ENCODE results near the gene SALL1. TPM values are rescaled to one million over a fixed set of nuclear protein-coding genes. Genes with fewer than 3 reads are reported as not detected.

Gene SALL1
- total and polyA plus RNA-seq, 2 of the 4 experiments (the other 2 are of a cell fraction): 0.90 to 5.2 TPM

- peaks cover 29% of the 10 kb centered on the region for H3K27me3 ChIP-seq (ENCODE audit: control insufficient read depth, insufficient read depth, low read length)
- H3K23ac ChIP-seq (ENCODE audit: low read depth, low read length): no peak overlapping the region
- H3K4me1 ChIP-seq (ENCODE audit: control insufficient read depth, insufficient read depth, low read length): no peaks in the 10 kb centered on the region
- DNase-seq (no peak), ATAC-seq (ENCODE audit: low read depth) (no peak)
- H3K9me1 ChIP-seq (ENCODE audit: insufficient read depth, low read length): no peaks in the 10 kb centered on the region
- H2BK15ac ChIP-seq (ENCODE audit: low read depth, low read length): no peak overlapping the region
- H3K18ac ChIP-seq (ENCODE audit: low read depth, low read length): no peak overlapping the region
- no peak overlapping the region for H3K4ac ChIP-seq (ENCODE audit: low read depth, low read length)
- H2BK120ac ChIP-seq (ENCODE audit: low read depth, low read length): no peak overlapping the region
- H4K20me1 ChIP-seq (ENCODE audit: insufficient read depth, low read length): no peaks in the 10 kb centered on the region
- no peaks in the 10 kb centered on the region for H3K9me3 ChIP-seq (ENCODE audit: control insufficient read depth, insufficient read depth, low read length)
- in situ Hi-C loops (cut with MboI; ENCODE audit: low sequenced_read_pairs): no loop called here
- no peak overlapping the region for H2BK5ac ChIP-seq (ENCODE audit: low read depth, low read length, poor library complexity, severe bottlenecking)
- H3K4me2 ChIP-seq (ENCODE audit: low read depth, low read length): no peak overlapping the region
- no peak overlapping the region for H4K5ac ChIP-seq (ENCODE audit: low read depth, low read length)
- WGBS, 2 experiments (ENCODE audit: extremely low coverage in 2 of 2, insufficient read length in 1 of 2): no CpG with 5 or more reads among the region's 2 CpGs
- H3K56ac ChIP-seq (ENCODE audit: extremely low read depth, insufficient read depth, low read length): no peak overlapping the region
- dilution Hi-C loops (cut with HindIII; ENCODE audit: low sequenced_read_pairs, unreplicated experiment): no loop called here
- TF ChIP-seq MAFK (IDR thresholded peaks at IDR 0.05; ENCODE audit: low read depth, low read length): no peak
- no peak for TF ChIP-seq NFE2L2 (IDR thresholded peaks at IDR 0.05; ENCODE audit: low read depth, low read length)
- no peak for TF ChIP-seq CTCF (conservative IDR thresholded peaks at IDR 0.05; ENCODE audit: low read depth, low read length)
- TF ChIP-seq CHD1 (IDR thresholded peaks at IDR 0.05; ENCODE audit: low read depth, low read length): no peak
- no peak for TF ChIP-seq FOS (IDR thresholded peaks at IDR 0.05; ENCODE audit: low read depth, low read length)
- no peak for TF ChIP-seq SMC3 (IDR thresholded peaks at IDR 0.05; ENCODE audit: low read depth, low read length)
- no peak for TF ChIP-seq BHLHE40 (IDR thresholded peaks at IDR 0.05; ENCODE audit: low read depth, low read length)
- TF ChIP-seq POLR2A (IDR thresholded peaks at IDR 0.05; ENCODE audit: low read depth, low read length): no peak
- TF ChIP-seq RCOR1 (IDR thresholded peaks at IDR 0.05; ENCODE audit: insufficient replicate concordance, low read length): no peak
- TF ChIP-seq MXI1 (IDR thresholded peaks at IDR 0.05; ENCODE audit: borderline replicate concordance, low read depth, low read length): no peak
- no peak for TF ChIP-seq RFX5 (IDR thresholded peaks at IDR 0.05; ENCODE audit: low read depth, low read length)
- TF ChIP-seq CEBPB (IDR thresholded peaks at IDR 0.05; ENCODE audit: low read depth, low read length): no peak
- no peak for TF ChIP-seq MAZ (IDR thresholded peaks at IDR 0.05; ENCODE audit: borderline replicate concordance, low read depth, low read length)
- no peak for TF ChIP-seq USF2 (IDR thresholded peaks at IDR 0.05; ENCODE audit: low read depth, low read length)
- TF ChIP-seq, protein P1, sequence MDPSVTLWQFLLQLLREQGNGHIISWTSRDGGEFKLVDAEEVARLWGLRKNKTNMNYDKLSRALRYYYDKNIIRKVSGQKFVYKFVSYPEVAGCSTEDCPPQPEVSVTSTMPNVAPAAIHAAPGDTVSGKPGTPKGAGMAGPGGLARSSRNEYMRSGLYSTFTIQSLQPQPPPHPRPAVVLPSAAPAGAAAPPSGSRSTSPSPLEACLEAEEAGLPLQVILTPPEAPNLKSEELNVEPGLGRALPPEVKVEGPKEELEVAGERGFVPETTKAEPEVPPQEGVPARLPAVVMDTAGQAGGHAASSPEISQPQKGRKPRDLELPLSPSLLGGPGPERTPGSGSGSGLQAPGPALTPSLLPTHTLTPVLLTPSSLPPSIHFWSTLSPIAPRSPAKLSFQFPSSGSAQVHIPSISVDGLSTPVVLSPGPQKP (IDR thresholded peaks at IDR 0.05; ENCODE audit: borderline replicate concordance, low read depth, low read length): no peak
- no peak for TF ChIP-seq RAD21 (IDR thresholded peaks at IDR 0.05; ENCODE audit: low read length)
- no peak overlapping the region for H4K8ac ChIP-seq (ENCODE audit: low read depth in 2 of 2, low read length in 2 of 2)
- no peak overlapping the region for H2AFZ ChIP-seq (replicated peaks; ENCODE audit: low read length, poor library complexity)
- ChIA-PET CTCF (no interaction called here), POLR2A (ENCODE audit: unreplicated experiment) (no interaction called here)
- H2AK9ac ChIP-seq (replicated peaks; ENCODE audit: low read depth, low read length, poor library complexity): no peak overlapping the region
- H3K14ac ChIP-seq (replicated peaks; ENCODE audit: low read depth, low read length): no peak overlapping the region
- H3K4me3 ChIP-seq (ENCODE audit: insufficient read depth, low read depth, low read length): no peak overlapping the region
- BruUV-seq (replicated peaks): no TSS peak
- no peak overlapping the region for H3K27ac ChIP-seq (ENCODE audit: insufficient read depth, low read length)
- H2BK20ac ChIP-seq (ENCODE audit: low read depth, low read length): no peak overlapping the region
- H3K9ac ChIP-seq (ENCODE audit: low read depth, low read length): no peak overlapping the region
- H3K36me3 ChIP-seq (ENCODE audit: control insufficient read depth, insufficient read depth, low read length): no peaks in the 10 kb centered on the region
- H4K91ac ChIP-seq (ENCODE audit: insufficient read depth, low read depth, low read length): no peak overlapping the region
- no peak overlapping the region for H2AK5ac ChIP-seq (ENCODE audit: low read depth, low read length)
- intact Hi-C loops (cut with micrococcal nuclease): no loop called here
- H3K79me1 ChIP-seq (ENCODE audit: low read depth in 1 of 2, low read length in 2 of 2): no peaks in the 10 kb centered on the region
These were observed 41.9 kb downstream of the SALL1 start for GRCh38 chr16:51109173-51109572.
